Stimulated activated CD4-positive, alpha-beta T cell treated with anti-CD3 and anti-CD28 coated beads, Interleukin-1b, Interleukin-23, amount 100 ng/mL, for 1 hour (primary cell): ENCODE data around the gene ITGA11.
"Not testable (repeated sequence)": the region's sequence is repeated elsewhere in the genome, so short reads cannot be mapped to it uniquely, and the experiment has no call there.

Experiments
- DNase-seq, 2 donors: peaks; one replicate each; pipeline ENCODE4 v3.0.0-alpha.2; 2020; ENCODE audit warnings: low read depth in 2 of 2

Gene ITGA11

DNA sequence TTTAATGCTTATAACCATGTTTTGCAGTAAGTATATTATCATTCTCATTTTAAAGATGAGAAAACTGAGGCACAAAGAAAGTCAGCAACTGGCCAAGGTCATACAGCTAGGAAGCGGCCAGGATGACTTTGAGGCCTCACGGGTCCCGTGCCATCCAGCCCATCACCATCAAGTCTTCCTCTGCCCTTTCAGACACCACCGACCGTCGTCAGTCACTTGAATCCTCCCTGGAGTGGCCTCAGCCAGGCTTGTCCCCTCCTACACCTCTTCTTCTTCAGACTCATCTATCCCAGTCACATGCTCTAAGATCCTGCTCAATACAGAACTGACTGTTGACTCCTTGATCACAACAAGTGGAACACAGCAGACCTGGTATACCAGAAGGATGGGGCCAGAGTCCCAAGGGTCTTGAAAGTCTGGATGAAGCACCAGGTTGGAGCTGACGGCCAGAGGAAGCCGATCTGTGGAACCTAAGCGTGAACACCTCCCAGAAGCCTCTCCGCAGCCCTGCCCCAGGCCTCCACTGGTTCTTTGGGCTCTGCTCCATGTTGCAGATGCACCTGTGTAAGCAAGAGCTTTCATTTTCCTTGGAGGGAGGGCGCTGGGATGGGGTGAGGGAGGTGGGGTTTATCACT lies 22.1 kb downstream of the ITGA11 start:
- no peak for DNase-seq

DNA sequence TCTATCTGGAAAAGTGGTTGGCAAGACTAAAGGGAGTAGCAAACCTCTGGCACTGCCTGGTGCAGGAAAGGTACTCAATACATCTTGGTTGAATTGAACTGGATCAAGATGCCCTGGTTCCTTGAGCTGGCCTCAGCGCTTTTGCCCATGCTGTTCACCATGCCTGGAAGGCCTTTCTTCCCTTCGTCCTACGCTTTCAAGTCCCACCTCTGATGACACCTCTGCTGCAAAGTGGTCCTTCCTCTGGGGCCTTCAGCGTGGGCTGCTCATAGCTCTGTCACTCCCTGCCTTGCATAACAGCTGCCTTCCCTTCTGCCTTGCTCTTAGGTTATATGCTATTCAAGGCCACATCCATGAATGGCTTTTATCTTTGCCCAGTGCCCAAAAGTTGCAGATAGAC lies 23.0 kb downstream of the ITGA11 start:
- no peak for DNase-seq

DNA sequence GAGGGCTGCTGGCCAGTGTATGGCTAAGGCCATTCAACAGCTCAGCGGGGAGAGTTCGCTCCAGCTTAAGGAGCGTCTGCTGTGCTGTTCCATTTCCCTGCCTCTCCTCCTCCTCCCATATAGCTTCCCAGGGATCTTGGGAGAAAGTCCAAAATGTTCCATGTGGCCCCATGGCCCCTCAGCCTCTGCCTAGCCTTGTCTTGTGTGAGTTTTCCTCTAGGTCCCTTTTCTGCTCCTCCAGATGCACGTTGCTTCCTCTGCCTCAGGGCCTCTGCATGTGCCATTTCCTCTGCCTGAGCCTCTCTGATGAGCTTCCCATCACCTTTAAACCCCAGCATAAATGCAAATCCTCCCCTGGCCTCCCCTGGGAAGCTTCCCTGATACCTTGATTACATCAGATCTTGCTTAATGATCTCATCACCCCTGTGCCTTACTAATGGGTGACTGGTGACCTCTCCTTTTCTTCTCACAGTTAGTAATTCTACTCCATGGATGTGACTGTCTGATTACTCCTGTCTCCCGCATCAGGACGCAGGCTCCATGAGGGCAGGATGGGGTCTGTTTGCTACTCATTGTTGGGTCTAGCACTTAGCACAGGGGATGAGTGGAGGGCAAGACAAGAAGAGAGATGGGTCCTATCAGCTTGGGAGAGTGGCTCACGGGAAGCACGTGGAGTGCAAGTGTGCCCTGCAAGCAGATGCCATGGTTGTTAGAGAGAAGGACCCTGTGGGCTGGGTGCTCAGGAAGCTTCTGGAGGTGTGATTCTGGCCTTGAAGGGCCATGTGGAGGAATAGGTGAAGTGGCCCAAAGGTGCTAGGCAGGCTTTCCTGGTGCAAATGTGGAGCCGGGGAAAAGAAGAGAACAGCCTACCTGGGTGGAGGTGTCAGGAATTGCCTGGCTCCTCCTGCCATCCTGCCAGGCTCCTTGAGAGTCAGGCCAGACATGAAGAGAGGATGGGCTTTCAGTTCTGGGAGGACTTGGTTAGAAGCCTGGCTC lies 23.8 kb downstream of the ITGA11 start:
- no peak for DNase-seq

DNA sequence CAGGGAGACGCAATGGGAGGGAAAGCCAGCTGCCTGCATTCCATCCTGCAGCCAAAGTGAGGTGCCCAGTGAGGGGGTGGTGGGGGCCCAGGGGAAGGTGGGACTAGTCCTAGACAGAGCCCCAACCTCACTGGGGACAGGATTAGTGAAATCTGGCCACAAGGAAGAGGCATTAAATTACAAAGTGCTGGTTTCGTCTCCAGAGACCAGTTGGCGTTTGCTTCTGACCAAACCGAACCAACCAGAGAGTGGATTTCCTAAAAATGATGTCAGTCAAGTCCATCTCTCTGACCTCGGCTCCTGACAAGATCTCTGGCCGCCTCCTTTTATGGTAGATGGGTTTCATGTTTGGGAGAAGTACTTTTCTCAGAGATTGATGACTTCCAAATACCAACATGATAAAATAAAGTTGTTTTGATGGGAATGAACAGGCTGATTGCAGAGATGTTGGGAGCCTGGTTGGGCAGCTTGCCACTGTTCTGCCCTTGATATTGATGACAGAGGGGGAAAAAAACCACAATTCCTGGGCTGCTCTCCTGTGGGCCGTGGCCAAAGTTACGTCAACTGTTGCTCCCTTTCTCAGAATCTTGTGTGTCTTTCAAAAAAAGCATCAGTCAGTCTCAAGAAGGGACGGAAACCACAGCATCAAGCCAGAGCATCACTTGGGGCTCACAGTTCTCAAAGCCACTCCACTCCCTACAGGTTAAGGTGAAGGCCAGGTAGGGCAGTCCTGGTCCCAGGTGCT lies 24.6 kb downstream of the ITGA11 start:
- DNase-seq: no peak

DNA sequence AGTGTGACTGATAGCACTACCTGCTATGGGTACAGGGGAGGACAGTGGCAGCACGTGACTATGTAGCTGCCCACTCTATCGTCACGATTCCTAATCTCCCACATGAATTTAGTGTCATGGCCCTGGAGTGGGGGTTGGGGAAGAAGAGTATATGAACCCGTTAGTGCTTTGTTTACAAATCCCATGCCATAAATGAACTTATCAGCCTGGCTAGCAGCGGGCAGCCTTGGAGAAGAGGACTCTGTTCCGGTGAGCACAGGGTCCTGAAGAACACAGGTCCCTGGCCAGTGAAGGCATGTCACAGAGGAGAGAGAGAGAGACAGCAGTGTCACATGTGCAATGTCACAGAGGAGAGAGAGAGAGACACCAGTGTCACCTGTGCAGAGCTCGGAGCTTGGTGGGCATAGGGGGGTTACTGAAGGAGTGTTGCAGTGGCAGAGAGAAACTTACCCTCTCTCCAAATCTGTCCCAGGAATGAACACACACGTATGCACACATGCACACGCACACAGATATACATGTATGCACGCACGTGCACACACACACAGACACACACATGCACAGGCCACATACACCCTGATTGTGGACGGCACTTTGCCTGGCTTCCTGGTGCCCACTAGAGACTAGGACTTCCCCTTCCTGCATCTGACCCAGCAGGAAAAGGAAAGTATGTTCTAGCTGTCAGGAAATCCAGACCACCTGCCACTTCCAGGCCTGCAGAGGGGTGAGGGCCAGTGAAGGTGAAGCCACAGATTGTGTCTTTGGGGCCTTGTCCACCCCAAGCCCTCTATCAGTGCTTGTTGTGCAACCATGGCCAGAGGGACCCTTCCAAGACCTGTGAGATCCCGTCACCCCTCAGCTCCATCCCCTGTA lies 26.3 kb downstream of the ITGA11 start:
- DNase-seq: no peak

DNA sequence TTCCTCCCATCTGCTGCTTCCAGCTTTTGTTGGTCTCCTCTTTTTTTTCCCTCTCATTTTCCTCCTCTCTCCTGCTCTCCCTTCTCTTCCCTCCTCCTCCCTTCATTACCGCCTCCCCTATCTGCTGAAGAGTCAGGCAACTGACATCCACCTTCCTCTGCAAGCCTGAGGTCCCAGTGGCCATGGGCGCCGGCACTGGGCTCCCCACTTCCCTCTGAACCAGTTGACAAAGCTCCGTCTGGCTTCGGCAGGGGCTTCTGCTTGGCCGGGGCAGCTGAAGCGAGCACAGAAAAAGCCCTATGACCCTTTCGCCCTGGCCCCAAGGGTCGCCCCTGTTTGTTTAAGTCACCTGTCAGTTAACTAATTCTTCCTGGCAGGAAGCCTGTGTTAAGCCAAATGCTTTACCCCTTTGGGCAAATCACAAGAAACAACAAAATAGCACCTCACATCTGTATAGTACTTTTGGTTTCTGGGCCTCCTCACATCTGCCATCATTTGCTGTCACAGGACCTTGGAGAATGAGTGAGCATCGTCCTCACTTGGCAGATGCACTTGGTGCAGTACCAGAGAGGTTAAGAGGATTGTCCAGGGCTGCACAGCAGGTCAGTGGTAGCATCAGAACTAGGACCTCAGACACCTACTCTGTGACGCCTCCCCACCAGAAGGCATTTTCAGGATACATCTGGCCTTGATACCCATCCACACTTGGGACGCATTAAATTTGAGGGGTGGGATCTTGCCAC lies 27.7 kb downstream of the ITGA11 start:
- no peak for DNase-seq

DNA sequence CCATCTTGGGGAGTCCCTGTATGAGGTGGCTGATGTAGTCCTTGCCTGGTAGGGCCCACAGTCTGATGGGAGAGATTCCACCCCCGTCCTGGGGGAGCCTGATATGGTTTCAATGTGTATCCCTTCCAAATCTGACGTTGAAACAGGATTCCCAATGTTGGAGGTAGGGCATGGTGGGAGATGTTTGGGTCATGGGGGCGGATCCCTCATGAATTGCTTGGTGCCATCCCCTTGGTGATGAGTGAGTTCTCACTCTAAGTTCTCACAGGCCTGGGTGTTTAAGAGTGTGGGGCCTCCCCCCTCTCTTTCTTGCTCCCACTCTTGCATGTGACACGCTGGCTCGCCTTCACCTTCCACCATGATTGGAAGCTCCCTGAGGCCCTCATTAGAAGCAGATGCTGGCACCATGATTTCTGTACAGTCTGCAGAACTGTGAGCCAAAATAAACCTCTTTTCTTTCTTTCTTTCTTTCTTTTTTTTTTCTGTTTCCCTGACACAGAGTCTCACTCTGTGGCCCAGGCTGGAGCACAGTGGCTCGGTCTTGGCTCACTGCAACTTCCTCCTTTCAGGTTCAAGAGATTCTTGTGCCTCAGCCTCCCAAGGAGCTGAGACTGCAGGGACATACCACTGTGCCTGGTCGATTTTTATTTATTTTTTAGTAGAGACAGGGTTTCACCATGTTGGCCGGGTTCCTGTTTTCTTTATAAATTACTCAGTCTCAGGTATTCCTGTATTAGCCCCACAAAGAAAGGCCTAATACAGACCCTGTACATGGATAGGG lies 28.6 kb downstream of the ITGA11 start:
- DNase-seq: no peak

DNA sequence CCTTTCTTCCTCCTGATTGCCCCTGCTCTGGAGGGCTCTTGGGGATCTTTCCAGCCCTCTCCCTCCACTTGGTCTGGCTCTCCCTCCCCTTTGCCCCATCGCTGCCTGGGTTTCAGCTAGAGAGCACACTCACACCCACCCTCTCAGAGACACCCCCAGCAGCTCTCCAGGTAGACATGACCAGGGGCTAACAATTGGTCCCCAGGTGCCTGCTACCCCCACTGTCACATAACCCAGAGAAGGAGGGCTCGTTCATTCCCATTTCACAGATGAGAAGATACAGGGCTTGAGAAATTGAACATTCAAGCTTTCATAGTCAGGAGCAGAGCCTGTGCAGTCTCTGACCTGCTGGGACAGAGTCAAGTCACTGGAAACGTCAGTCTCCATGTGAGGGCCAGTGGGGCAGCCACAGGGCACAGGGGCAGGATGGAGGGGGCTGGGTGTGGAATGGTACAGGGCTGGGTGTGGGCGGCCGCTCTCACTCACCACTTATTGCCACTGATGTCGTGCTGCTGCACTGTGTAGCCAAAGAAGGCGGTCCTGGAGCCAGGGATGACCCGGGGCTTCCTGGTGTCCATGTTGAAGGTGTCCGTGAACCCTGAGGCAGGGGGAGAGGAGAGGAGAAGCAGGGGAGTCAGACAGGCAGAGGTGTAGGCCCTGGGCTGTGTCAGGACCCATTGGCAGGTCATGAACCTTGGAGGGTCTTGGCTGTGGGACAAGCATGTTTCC lies 29.4 kb downstream of the ITGA11 start:
- no peak for DNase-seq

DNA sequence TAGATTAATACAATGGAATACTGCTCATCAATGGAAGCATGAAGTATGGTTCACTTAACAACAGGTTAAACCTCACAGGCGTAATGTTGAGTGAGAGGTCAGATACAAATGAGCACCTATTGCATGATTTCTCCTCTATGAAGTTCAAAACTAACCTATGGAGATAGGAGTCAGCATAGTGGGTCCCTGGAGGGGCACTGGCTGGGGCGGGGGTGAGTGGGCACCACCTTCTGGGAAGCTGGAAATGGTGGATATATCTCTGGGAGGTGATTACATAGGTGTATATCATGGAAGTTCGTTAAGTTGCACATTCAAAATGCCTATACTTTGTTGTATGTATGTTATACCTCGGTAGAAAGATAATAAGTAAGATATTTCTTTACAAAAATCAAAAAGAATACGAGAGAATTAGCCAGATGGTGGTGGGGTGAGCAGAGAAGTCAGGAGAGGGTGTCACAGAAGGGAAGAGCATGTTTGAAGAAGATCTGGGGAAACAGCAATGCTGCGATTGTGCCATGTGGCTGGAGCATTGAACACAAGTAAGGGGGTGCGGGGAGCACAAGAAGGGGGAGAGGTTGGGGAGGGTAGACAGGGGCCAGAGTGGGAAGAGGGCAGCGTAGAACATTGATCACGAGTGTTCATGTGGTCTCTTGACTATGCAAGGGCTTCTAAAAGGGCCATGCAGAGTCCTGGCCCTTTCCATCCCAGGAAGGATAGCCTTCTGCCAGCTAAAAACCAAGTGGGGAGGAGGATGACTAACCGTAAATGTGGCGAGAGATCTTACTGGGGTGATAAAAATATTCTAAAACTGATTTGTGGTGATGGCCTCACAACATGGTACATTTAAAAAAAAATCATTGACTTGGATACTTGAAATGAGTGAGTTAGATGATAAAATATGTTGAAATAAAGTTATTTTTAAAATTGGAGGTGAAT lies 30.2 kb downstream of the ITGA11 start:
- DNase-seq: no peak

DNA sequence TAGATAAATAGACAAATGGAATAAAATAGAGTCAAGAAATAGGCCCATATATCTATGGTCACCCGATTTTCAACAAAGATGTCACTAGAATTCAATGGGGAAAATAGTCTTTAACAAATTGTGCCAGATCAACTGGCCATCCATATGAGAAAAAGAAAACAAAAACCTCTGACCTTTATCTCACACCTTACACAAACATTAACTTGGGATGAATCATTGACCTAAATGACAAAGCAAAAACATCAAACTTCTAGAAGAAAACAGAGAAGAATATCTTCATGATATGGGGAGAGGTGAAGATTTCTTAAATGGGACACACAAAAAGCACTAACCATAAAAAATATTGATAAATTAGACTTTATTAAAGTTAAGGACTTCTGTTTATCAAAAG lies 31.9 kb downstream of the ITGA11 start:
- DNase-seq: no peak

DNA sequence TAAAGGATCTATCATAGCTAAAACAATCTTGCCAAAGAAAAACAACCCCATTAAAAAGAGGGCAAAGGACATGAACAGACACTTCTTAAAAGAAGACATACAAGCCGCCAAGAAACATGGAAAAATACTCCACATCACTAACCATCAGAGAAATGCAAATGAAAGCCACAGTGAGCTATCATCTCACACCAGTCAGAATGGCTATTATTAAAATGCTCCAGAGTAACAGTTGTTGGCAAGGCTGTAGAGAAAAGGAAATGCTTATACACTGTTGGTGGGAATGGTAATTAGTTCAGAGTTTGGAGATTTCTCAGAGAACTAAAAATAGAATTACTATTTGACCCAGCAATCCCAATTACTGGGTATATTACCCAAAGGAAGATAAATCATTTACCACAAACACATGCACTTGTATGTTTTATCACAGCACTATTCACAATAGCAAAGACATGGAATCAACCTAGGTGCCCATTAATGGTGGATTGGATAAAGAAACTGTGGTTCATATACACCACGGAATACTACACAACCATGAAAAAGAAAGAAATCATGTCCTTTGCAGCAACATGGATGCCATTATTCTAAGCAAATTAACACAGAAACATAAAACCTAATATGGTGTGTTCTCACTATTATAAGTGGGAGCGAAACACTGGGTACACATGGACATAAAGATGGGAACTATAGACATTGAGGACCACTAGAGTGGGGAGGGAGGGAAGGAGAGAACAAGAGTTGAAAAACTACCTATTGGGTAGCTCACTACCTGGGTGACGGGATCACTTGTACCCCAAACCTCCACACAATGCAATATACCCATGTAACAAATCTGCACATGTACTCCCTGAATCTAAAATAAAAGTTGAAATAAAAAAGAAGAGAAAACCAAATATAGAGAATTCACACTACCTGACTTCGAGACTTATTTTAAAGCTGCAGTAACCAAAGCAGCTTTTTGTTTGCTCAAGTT lies 32.6 kb downstream of the ITGA11 start:
- DNase-seq: no peak

DNA sequence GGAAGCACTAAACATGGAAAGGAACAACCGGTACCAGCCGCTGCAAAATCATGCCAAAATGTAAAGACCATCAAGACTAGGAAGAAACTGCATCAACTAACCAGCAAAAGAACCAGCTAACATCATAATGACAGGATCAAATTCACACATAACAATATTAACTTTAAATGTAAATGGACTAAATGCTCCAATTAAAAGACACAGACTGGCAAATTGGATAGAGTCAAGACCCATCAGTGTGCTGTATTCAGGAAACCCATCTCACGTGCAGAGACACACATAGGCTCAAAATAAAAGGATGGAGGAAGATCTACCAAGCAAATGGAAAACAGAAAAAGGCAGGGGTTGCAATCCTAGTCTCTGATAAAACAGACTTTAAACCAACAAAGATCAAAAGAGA lies 34.0 kb downstream of the ITGA11 start:
- DNase-seq: not testable (repeated sequence)

DNA sequence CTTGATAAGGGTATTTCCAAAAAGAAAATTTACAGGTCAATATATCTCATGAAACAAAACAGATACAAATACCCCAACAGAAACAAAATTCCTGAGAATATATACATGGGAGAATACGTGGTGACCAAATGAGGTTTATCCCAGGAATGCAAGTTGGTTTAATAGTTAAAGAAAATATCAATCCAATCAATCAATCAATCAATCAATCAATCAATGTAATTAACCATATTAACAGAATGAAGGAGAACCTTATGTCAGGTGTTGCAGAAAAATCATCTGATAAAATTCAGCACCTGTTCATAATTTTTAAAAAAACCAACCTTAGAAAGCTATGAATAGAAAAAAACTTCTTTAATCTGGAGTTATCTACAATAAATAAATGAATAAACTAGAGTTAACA lies 35.9 kb downstream of the ITGA11 start:
- DNase-seq: no peak

DNA sequence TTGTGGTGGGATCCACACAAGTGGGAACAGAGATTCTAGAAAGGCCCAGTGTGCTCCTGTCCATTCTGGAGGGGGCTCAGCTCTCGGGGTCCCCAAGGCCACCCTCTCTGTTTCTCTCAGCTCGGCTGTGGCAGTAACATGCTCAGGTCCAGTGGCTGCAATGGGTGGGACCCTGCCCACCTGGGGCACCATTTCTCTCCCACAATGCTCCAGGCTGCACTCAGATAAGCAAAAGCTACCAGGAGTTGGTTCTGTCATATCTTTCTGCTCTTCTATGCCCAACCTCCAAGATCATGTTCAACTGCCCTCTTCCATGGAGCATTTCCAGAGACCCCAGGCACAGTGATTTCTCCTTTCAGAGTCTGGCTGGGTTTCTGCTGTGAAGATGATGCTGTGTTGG lies 40.8 kb downstream of the ITGA11 start:
- DNase-seq: no peak

DNA sequence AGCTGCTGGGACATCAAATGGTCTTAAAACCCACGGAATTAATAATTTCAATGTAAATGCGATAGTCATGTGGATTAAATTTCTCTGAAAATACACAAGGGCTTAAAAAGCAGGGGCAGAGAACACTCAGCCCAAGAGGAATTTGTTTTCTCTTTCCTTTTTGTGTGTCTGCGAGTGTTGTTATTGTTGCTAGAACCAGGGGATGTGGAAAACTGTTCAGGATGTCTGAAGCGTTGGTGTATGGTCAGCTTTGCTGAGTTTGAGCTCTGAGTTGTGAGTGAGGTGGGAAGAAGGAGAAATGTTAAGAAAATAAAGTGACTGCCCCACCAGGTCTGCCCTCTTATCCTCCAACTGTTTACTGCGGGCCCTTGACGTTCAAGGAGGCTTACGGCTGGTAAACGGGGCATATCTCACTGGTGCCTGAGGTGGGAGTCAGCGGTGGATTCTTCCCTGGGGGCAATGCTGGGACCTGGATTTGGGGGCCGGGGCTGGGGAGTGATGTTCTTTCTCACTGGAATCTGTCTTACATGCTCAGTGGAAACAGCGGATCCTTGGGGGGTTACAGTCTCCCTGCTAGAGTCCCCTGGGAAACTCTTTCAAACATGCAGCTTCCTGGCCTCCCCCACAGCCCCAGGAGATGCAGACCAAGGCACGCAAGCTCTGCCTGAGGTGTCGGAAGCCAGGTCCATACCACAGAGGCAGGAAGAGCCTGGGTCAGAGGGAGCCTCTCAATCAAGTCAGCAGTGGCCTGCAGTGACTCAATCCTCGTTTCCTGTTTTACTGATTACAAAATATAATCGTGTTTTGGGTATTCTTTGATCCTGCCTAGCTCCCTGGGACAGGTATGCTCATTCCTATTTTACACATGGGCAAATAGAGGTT lies 41.8 kb downstream of the ITGA11 start:
- DNase-seq: no peak
